ENCODE data around the gene ZNF574.

DNA sequence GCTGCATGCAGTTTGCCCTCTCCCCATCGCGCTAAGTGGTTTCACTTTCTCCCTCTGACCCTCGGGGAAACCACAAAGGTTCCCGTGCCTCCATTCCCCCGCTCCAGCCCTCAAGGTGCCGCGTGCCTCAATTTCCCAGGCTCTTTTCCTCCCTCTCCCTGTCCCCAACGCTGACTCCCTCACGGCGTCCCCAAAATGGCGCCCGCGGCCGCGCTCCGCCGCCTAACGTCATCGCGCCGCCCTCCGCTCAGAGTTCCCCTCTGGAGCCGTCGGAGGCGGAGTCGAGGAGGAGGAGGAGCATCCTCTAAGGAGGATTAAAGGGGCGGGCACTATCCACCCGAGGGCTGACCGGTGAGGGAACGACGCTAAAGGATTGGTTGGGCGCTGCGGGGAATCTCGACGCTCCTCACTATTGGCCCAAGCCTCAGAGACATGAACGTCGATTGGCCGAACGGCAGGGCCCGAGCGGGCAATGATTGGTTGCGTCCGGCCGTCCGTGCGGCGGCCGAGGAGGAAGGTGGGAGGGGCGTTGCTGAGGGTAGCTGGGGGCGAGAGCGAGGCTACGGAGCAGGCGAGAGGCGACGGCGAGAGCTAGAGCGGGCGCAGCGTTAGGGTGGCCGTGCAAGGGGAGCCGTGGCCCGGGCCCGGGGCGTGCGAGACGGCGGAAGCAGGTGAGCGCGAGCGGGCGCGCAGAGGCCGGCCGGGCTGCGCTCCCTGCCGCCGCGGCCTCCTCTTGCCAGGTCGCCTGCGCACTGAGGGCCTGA lies at the start of gene ZNF574:
- TF ChIP-seq POLR2AphosphoS5 (IDR thresholded peaks at IDR 0.05; ENCODE audit: low read depth, low read length) (peak; percentile 86), CHD2 (IDR thresholded peaks at IDR 0.05; ENCODE audit: low read length) (peak; percentile 88), KDM5A (IDR thresholded peaks at IDR 0.05; ENCODE audit: low read length) (no peak), CEBPB (IDR thresholded peaks at IDR 0.05; ENCODE audit: low read depth, low read length) (no peak), EZH2 (IDR thresholded peaks at IDR 0.05; ENCODE audit: low read depth, low read length, severe bottlenecking) (no peak), BRCA1 (IDR thresholded peaks at IDR 0.05; ENCODE audit: low read depth, low read length) (no peak)
- TF ChIP-seq, protein P1, sequence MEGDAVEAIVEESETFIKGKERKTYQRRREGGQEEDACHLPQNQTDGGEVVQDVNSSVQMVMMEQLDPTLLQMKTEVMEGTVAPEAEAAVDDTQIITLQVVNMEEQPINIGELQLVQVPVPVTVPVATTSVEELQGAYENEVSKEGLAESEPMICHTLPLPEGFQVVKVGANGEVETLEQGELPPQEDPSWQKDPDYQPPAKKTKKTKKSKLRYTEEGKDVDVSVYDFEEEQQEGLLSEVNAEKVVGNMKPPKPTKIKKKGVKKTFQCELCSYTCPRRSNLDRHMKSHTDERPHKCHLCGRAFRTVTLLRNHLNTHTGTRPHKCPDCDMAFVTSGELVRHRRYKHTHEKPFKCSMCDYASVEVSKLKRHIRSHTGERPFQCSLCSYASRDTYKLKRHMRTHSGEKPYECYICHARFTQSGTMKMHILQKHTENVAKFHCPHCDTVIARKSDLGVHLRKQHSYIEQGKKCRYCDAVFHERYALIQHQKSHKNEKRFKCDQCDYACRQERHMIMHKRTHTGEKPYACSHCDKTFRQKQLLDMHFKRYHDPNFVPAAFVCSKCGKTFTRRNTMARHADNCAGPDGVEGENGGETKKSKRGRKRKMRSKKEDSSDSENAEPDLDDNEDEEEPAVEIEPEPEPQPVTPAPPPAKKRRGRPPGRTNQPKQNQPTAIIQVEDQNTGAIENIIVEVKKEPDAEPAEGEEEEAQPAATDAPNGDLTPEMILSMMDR (IDR thresholded peaks at IDR 0.05; ENCODE audit: control extremely low read depth in 1 of 3, insufficient read depth in 1 of 3, low read depth in 1 of 3, low read length in 3 of 3): no peak
